ENCODE results near the gene FAM222B. TPM values are rescaled to one million over a fixed set of nuclear protein-coding genes. Genes with fewer than 3 reads are reported as not detected.

Gene FAM222B
- total and polyA plus RNA-seq, 8 donors, result 16.5 to 25.4 (median 19.6) TPM

- Histone ChIP-seq H3K9me3 (no peaks in the 10 kb centered on the region), H3K4me1 (no peaks in the 10 kb centered on the region), H3K36me3 (peaks cover 0 to 94% of the 10 kb centered on the region in 2 donors), H3K4me3 (no peak overlapping the region), H3K27ac (no peak overlapping the region), H3K27me3 (no peaks in the 10 kb centered on the region)
- intact Hi-C loops (cut with DNase I), result loop anchor here in 1 of 2 donors (5.0 kb wide), 1 partner anchor 35 kb away; no protein-coding TSS in a partner anchor
- ATAC-seq (no peak), DNase-seq (no peak)
- no peak for TF ChIP-seq CTCF (IDR thresholded peaks at IDR 0.05)
Measured at GRCh38 chr17:28882154-28882895, 39.7 kb upstream of the FAM222B start.

GRCh38 chr17:28881533-28882056, 39.0 kb upstream of the FAM222B start:
- H3K27ac ChIP-seq, result no peak overlapping the region
- H3K9me3 ChIP-seq, result no peaks in the 10 kb centered on the region
- ATAC-seq (no peak), DNase-seq (no peak)
- H3K36me3 ChIP-seq, result peaks cover 0 to 87% of the 10 kb centered on the region in 2 donors
- H3K4me3 ChIP-seq, result no peak overlapping the region
- no peak for TF ChIP-seq CTCF (IDR thresholded peaks at IDR 0.05)
- H3K4me1 ChIP-seq, result no peaks in the 10 kb centered on the region
- H3K27me3 ChIP-seq, result no peaks in the 10 kb centered on the region
- intact Hi-C loops (cut with DNase I), result loop anchor here in 1 of 2 donors (5.0 kb wide), 1 partner anchor 34 kb away; no protein-coding TSS in a partner anchor

GRCh38 chr17:28880572-28880945, 38.0 kb upstream of the FAM222B start:
- ATAC-seq, result no peak
- peaks cover 0 to 77% of the 10 kb centered on the region in 2 donors for H3K36me3 ChIP-seq

GRCh38 chr17:28879886-28880571, 37.4 kb upstream of the FAM222B start:
- Histone ChIP-seq H3K4me1 (no peaks in the 10 kb centered on the region), H3K27ac (no peak overlapping the region), H3K4me3 (no peak overlapping the region), H3K9me3 (no peaks in the 10 kb centered on the region), H3K36me3 (peaks cover 0 to 71% of the 10 kb centered on the region in 2 donors), H3K27me3 (no peaks in the 10 kb centered on the region)
- TF ChIP-seq CTCF (IDR thresholded peaks at IDR 0.05), result no peak
- DNase-seq, result peak in 1 of 4 donors; percentile 39
- intact Hi-C loops (cut with DNase I), result loop anchor here in 1 of 2 donors (5.0 kb wide), 1 partner anchor 33 kb away; no protein-coding TSS in a partner anchor
- ATAC-seq, result no peak

More at GRCh38 chr17:28880572-28880945, 38.0 kb upstream of the FAM222B start:
- H3K27ac ChIP-seq, result no peak overlapping the region
- no peak for TF ChIP-seq CTCF (IDR thresholded peaks at IDR 0.05)
- H3K4me1 ChIP-seq, result no peaks in the 10 kb centered on the region
- H3K27me3 ChIP-seq, result no peaks in the 10 kb centered on the region
- H3K4me3 ChIP-seq, result no peak overlapping the region
- intact Hi-C loops (cut with DNase I), result loop anchor here in 1 of 2 donors (5.0 kb wide), 1 partner anchor 33 kb away; no protein-coding TSS in a partner anchor
- no peaks in the 10 kb centered on the region for H3K9me3 ChIP-seq
- DNase-seq, result peak in 1 of 4 donors; percentile 52

- ATAC-seq, result peak; percentile 72
Measured at GRCh38 chr17:28878981-28879380, 36.4 kb upstream of the FAM222B start.

More at GRCh38 chr17:28878981-28879380, 36.4 kb upstream of the FAM222B start:
- intact Hi-C loops (cut with DNase I), result no loop called here
- Histone ChIP-seq H3K4me3 (no peak overlapping the region), H3K9me3 (no peaks in the 10 kb centered on the region), H3K4me1 (no peaks in the 10 kb centered on the region), H3K27me3 (no peaks in the 10 kb centered on the region), H3K36me3 (peaks cover 0 to 61% of the 10 kb centered on the region in 2 donors), H3K27ac (no peak overlapping the region)
- DNase-seq, result peak in 2 of 4 donors; percentile 19 to 31
- no peak for TF ChIP-seq CTCF (IDR thresholded peaks at IDR 0.05)
